Measurements from ENCODE around the gene PCK1.

GRCh38 chr20:57561356-57562279 is 708 bp downstream of the PCK1 start:
- TF ChIP-seq TAF1 (IDR thresholded peaks at IDR 0.05; ENCODE audit: borderline replicate concordance, insufficient read depth, low read length) (no peak), SIN3A (IDR thresholded peaks at IDR 0.05; ENCODE audit: borderline replicate concordance, insufficient read depth, low read length) (no peak), POLR2AphosphoS5 (IDR thresholded peaks at IDR 0.05; ENCODE audit: low read depth, low read length) (no peak), REST (IDR thresholded peaks at IDR 0.05; ENCODE audit: insufficient read depth in 1 of 2, low read depth in 2 of 2, low read length in 2 of 2) (no peak)
